K562 (cell line): ENCODE data around the gene SSBP2. TPM values are rescaled to one million over a fixed set of nuclear protein-coding genes. Genes with fewer than 3 reads are reported as not detected.
A peak's percentile ranks its signal among the peaks of the same experiment; 100 is the strongest.

Experiments used
- ATAC-seq: fragments of 200-7000 bp; cut with Tn5 transposase; 3 replicates; pipeline ENCODE4 v1.9.1; 2020; ENCODE audit warnings: moderate library complexity
- BruUV-seq: library from RNA; stranded (reverse); fragments of 400-500 nt; replicated peaks from 2 replicates; lab custom pipeline; 2021; lab: Mats Ljungman, UMichigan
- CTCF ChIA-PET: fragments of 300-600 bp; formaldehyde crosslinking; extraction: SDS; loops from one replicate; lab custom pipeline; 2021; ENCODE audit warnings: low intra/inter-chr PET ratio; lab: Yijun Ruan, JAX
- POLR2A ChIA-PET: fragments of 300-600, 350-650 bp; sonication (Branson Sonifier 250); formaldehyde crosslinking; extraction: SDS; loops from one replicate; lab custom pipeline; 2021; ENCODE audit warnings: antibody characterized with exemption, inconsistent platforms; lab: Yijun Ruan, JAX
- DNase-seq, 4 experiments: peaks; one replicate each; pipeline versions ENCODE4 v3.0.0 to v3.0.0-alpha.2; 2011 to 2018; ENCODE audit warnings: low spot score in 3 of 4, mixed read lengths in 3 of 4; ENCODE audit errors: extremely low read depth in 1 of 4
- FAIRE-seq: peaks from 2 replicates; lab custom pipeline; 2011; peaks lifted over from hg19 to GRCh38; lab: Jason Lieb, UNC
- H2AFZ ChIP-seq: 2 replicates; pipeline ENCODE4 v1.6.0; 2011; ENCODE audit warnings: low read depth, low read length, control low read depth, inconsistent platforms
- H3K27ac ChIP-seq: fragments of 200-600 bp; 3 replicates; pipeline ENCODE4 v1.8.0; 2011; ENCODE audit warnings: low read depth, mild to moderate bottlenecking, control low read depth, inconsistent platforms, low read length, moderate library complexity, mixed read lengths; ENCODE audit errors: extremely low read depth
- H3K27me3 ChIP-seq, 2 experiments: fragments of 300-600 bp in 1 of 2; 2 replicates in 1 of 2; 3 replicates in 1 of 2; pipeline versions ENCODE4 v1.6.0 to v1.8.0; 2011; ENCODE audit warnings: inconsistent platforms in 2 of 2, low read length in 2 of 2, mild to moderate bottlenecking in 1 of 2, mixed read lengths in 1 of 2, moderate library complexity in 1 of 2; ENCODE audit not compliant: control insufficient read depth in 2 of 2, insufficient read depth in 2 of 2
- H3K36me3 ChIP-seq: fragments of 300-600 bp; 3 replicates; pipeline ENCODE4 v1.8.0; 2011; ENCODE audit warnings: mild to moderate bottlenecking, low read length, inconsistent platforms; ENCODE audit not compliant: control insufficient read depth, insufficient read depth
- H3K4me1 ChIP-seq, 2 experiments: fragments of 200-600 bp in 1 of 2; replicated peaks in 1 of 2; 2 replicates in 1 of 2; 3 replicates in 1 of 2; pipeline versions ENCODE4 v1.5.1 to v1.8.0; 2011; ENCODE audit warnings: inconsistent platforms in 2 of 2, low read length in 2 of 2, mild to moderate bottlenecking in 1 of 2, mixed read lengths in 1 of 2, moderate library complexity in 1 of 2; ENCODE audit not compliant: control insufficient read depth in 2 of 2, insufficient read depth in 2 of 2
- H3K4me2 ChIP-seq: 2 replicates; pipeline ENCODE4 v1.6.1; 2011; ENCODE audit warnings: low read length, control low read depth, inconsistent platforms, mixed read lengths; ENCODE audit not compliant: insufficient read depth
- H3K4me3 ChIP-seq: fragments of 200-600 bp; sonication (generic), shearing (Covaris generic); 2 replicates; pipeline ENCODE4 v1.5.1; 2016; ENCODE audit warnings: control low read depth, inconsistent platforms
- H3K79me2 ChIP-seq: fragments of 200-600 bp; 3 replicates; pipeline ENCODE4 v1.8.0; 2011; ENCODE audit warnings: low read length, inconsistent platforms; ENCODE audit not compliant: control insufficient read depth, insufficient read depth
- H3K9ac ChIP-seq, 2 experiments: 2 replicates each; pipeline versions ENCODE4 v1.6.0 to v1.6.1; 2011; ENCODE audit warnings: low read depth in 2 of 2, low read length in 2 of 2, control low read depth in 1 of 2, inconsistent platforms in 1 of 2, mild to moderate bottlenecking in 1 of 2, mixed read lengths in 1 of 2; ENCODE audit not compliant: insufficient read depth in 1 of 2
- H3K9me1 ChIP-seq: one replicate; pipeline ENCODE4 v1.6.0; 2011; ENCODE audit warnings: inconsistent platforms, mild to moderate bottlenecking, low read length, moderate library complexity; ENCODE audit not compliant: control insufficient read depth, insufficient read depth
- H3K9me3 ChIP-seq: replicated peaks from 2 replicates; pipeline ENCODE4 v1.5.1; 2011; ENCODE audit warnings: low read depth, low read length, inconsistent platforms; ENCODE audit not compliant: control insufficient read depth, insufficient read depth
- H4K20me1 ChIP-seq: replicated peaks from 2 replicates; pipeline ENCODE4 v1.6.1; 2011; ENCODE audit warnings: low read length, inconsistent platforms, mixed read lengths; ENCODE audit not compliant: control insufficient read depth, insufficient read depth
- BACH1 ChIP-seq: fragments of 200-800 bp; sonication (Bioruptor generic); IDR thresholded peaks from 2 replicates; pipeline ENCODE4 v1.6.1; 2016; ENCODE audit warnings: missing genetic modification characterization, missing compliant biosample characterization
- CBFA2T3 ChIP-seq: fragments of 450-650 bp; IDR thresholded peaks from 2 replicates; pipeline ENCODE4 v1.6.1; 2017
- CBX5 ChIP-seq: IDR thresholded peaks from 2 replicates; pipeline ENCODE4 v1.6.1; 2014; ENCODE audit warnings: low read depth, borderline replicate concordance
- EHMT2 ChIP-seq: fragments of 450-650 bp; IDR thresholded peaks from 2 replicates; pipeline ENCODE4 v1.6.1; 2018; ENCODE audit warnings: antibody characterized with exemption
- ELF1 ChIP-seq: fragments of 200-800 bp; sonication (Bioruptor generic); IDR thresholded peaks from 2 replicates; pipeline ENCODE4 v1.6.1; 2016; ENCODE audit warnings: missing genetic modification characterization, missing compliant biosample characterization
- HBP1 ChIP-seq: fragments of 450-650 bp; formaldehyde crosslinking; IDR thresholded peaks from 2 replicates; pipeline ENCODE4 v1.4.0; 2022; ENCODE audit warnings: missing genetic modification characterization
- MEF2D ChIP-seq: conservative IDR thresholded peaks from 2 replicates; pipeline ENCODE4 v1.6.1; 2016; ENCODE audit warnings: low read depth, missing genetic modification characterization, missing compliant biosample characterization
- MIER1 ChIP-seq: fragments of 450-650 bp; IDR thresholded peaks from 2 replicates; pipeline ENCODE4 v1.6.1; 2016; ENCODE audit warnings: antibody characterized with exemption, mild to moderate bottlenecking, low read depth
- PPARD ChIP-seq: fragments of 250-450 bp; sonication (Bioruptor Pico); IDR thresholded peaks from 2 replicates; pipeline ENCODE4 v1.8.0; 2022; ENCODE audit warnings: inconsistent platforms, mild to moderate bottlenecking, moderate library complexity
- PRPF4 ChIP-seq: fragments of 200-400 bp; formaldehyde crosslinking; IDR thresholded peaks from one replicate; pipeline ENCODE4 v1.6.1; 2017; ENCODE audit warnings: low read length, low read depth, mild to moderate bottlenecking; ENCODE audit not compliant: insufficient read depth, poor library complexity, severe bottlenecking
- RBFOX2 ChIP-seq: fragments of 200-400 bp; formaldehyde crosslinking; IDR thresholded peaks from 2 replicates; pipeline ENCODE4 v1.6.1; 2017; ENCODE audit warnings: low read depth, mild to moderate bottlenecking, low read length, moderate library complexity
- SNIP1 ChIP-seq: fragments of 450-650 bp; IDR thresholded peaks from 2 replicates; pipeline ENCODE4 v1.7.1; 2017; ENCODE audit warnings: low read depth, mild to moderate bottlenecking
- TEAD4 ChIP-seq, 2 experiments: sonication (generic) in 1 of 2; formaldehyde crosslinking in 1 of 2; IDR thresholded peaks; 2 replicates each; pipeline versions ENCODE4 v1.6.1 to v1.8.0; 2012 to 2022; ENCODE audit warnings: borderline replicate concordance in 1 of 2, inconsistent platforms in 1 of 2, low read length in 1 of 2, mild to moderate bottlenecking in 1 of 2, missing genetic modification reagents in 1 of 2
- ZBTB17 ChIP-seq: fragments of 450-650 bp; formaldehyde crosslinking; IDR thresholded peaks from 2 replicates; pipeline ENCODE4 v1.4.0; 2020; ENCODE audit warnings: mild to moderate bottlenecking
- ZBTB33 ChIP-seq: sonication (generic); formaldehyde crosslinking; IDR thresholded peaks from 2 replicates; pipeline ENCODE4 v1.8.1; 2023; ENCODE audit warnings: mild to moderate bottlenecking, missing genetic modification reagents
- ZNF174 ChIP-seq: fragments of 250-450 bp; sonication (Bioruptor Pico); IDR thresholded peaks from 2 replicates; pipeline ENCODE4 v1.4.0; 2020; ENCODE audit warnings: mild to moderate bottlenecking
- ZNF583 ChIP-seq: fragments of 250-450 bp; sonication (Bioruptor Pico); IDR thresholded peaks from 2 replicates; pipeline ENCODE4 v1.4.0; 2020
- WGBS: fragments of 100-300 bp; shearing (Covaris generic); methylation state at CpG from one replicate; pipeline ENCODE4 v1.1.6; 2016; ENCODE audit warnings: low coverage, mixed read lengths; ENCODE audit not compliant: insufficient coverage; ENCODE audit errors: missing lambda C conversion rate; 5-methylcytosine and 5-hydroxymethylcytosine counted together
- in situ Hi-C: fragments of 300-500 bp; cut with MboI; formaldehyde crosslinking; loops from 4 replicates; pipeline ENCODE4 v1.15.0; 2018; ENCODE audit warnings: inconsistent platforms, mixed read lengths
- intact Hi-C: fragments of 100-400 bp; cut with micrococcal nuclease; formaldehyde crosslinking; loops from 2 replicates; pipeline ENCODE4 v1.14.2; 2022
- polyA plus RNA-seq, 8 experiments: library from polyadenylated mRNA; depleted of rRNA in 4 of 8; stranded (reverse) in 5 of 8; unstranded in 3 of 8; fragments of >200 nt; fragmentation: Nextera tagmentation in 2 of 8; fragmentation: Illumina TruSeq in 1 of 8; extraction: Ambion mirVana in 2 of 8; extraction: Trizol in 1 of 8; gene quantifications; 2 replicates each; pipeline versions ENCODE4 v1.2.1 to v1.2.3, GENCODE V29; 2011 to 2014; ENCODE audit warnings: inconsistent platforms in 1 of 8, missing spikeins in 1 of 8
- total RNA-seq, 7 experiments: library from RNA; depleted of rRNA in 6 of 7; stranded (reverse); fragments of >200 nt in 6 of 7; fragmentation: Illumina TruSeq in 2 of 7; extraction: Trizol in 2 of 7; gene quantifications; 2 replicates each; pipeline versions ENCODE4 v1.2.1 to v1.2.3, GENCODE V29; 2011 to 2021; ENCODE audit warnings: low replicate concordance in 1 of 7

The SSBP2 gene
- total and polyA plus RNA-seq, 9 of the 15 experiments (the other 6 are each of a cell fraction or from before 2014, with no cell fraction given), result 22.3 to 133 (median 42.1) TPM

- ChIA-PET POLR2A (no interaction called here), CTCF (no interaction called here)
- FAIRE-seq (no peak), ATAC-seq (no peak), DNase-seq (no peak)
- no peak overlapping the region for H3K4me3 ChIP-seq
- no peak overlapping the region for H3K4me2 ChIP-seq
- no peak overlapping the region for H3K9ac ChIP-seq
- WGBS, result 0% methylated on average over 1 of the region's 1 CpG
- no peak for TF ChIP-seq PRPF4
- no peak for TF ChIP-seq EHMT2
- TF ChIP-seq CBFA2T3, result 0 out of 2 replicates have a peak, but pooled peaks have one; percentile 3
- TF ChIP-seq CBX5, result no peak
- TF ChIP-seq ELF1 (tag), result peak; percentile 56
- no peak for TF ChIP-seq MEF2D
- TF ChIP-seq ZNF174 (CRISPR knock-in tag), result no peak
- no peaks in the 10 kb centered on the region for H3K27me3 ChIP-seq
- in situ Hi-C loops, result no loop called here
- intact Hi-C loops, result no loop called here
- H3K9me3 ChIP-seq, result no peaks in the 10 kb centered on the region
- BruUV-seq, result no TSS peak
- H4K20me1 ChIP-seq, result no peaks in the 10 kb centered on the region
- no peaks in the 10 kb centered on the region for H3K36me3 ChIP-seq
- no peaks in the 10 kb centered on the region for H3K79me2 ChIP-seq
- no peak overlapping the region for H3K27ac ChIP-seq
- no peaks in the 10 kb centered on the region for H3K9me1 ChIP-seq
- no peak overlapping the region for H2AFZ ChIP-seq
- no peaks in the 10 kb centered on the region for H3K4me1 ChIP-seq
These were observed 192.7 kb downstream of the SSBP2 start for GRCh38 chr5:81558188-81558587.

GRCh38 chr5:81556809-81557208, 194.1 kb downstream of the SSBP2 start:
- Histone ChIP-seq H3K27me3 (no peaks in the 10 kb centered on the region), H3K27ac (no peak overlapping the region), H3K9me1 (no peaks in the 10 kb centered on the region), H3K9ac (no peak overlapping the region), H4K20me1 (no peaks in the 10 kb centered on the region), H3K9me3 (no peaks in the 10 kb centered on the region), H3K79me2 (no peaks in the 10 kb centered on the region), H3K36me3 (no peaks in the 10 kb centered on the region), H2AFZ (no peak overlapping the region), H3K4me2 (no peak overlapping the region), H3K4me1 (no peaks in the 10 kb centered on the region), H3K4me3 (no peak overlapping the region)
- ATAC-seq (no peak), FAIRE-seq (no peak), DNase-seq (no peak)
- CTCF ChIA-PET, result no interaction called here
- intact Hi-C loops (no loop called here), in situ Hi-C loops (no loop called here)
- POLR2A ChIA-PET, result no interaction called here
- BruUV-seq, result no TSS peak
- TF ChIP-seq SNIP1, result no peak
- no peak for TF ChIP-seq ZBTB17
- TF ChIP-seq PPARD (CRISPR knock-in tag), result no peak
- TF ChIP-seq TEAD4 (IDR thresholded peaks at IDR 0.05; ENCODE audit: low read length), result no peak
- TF ChIP-seq TEAD4 (CRISPR knock-in tag; IDR thresholded peaks at IDR 0.05; ENCODE audit: borderline replicate concordance), result no peak
- TF ChIP-seq BACH1, result no peak
- TF ChIP-seq CBFA2T3, result no peak
- TF ChIP-seq ZBTB33, result no peak
- no peak for TF ChIP-seq HBP1 (CRISPR knock-in tag)
- TF ChIP-seq RBFOX2, result no peak
- no peak for TF ChIP-seq ZNF583 (CRISPR knock-in tag)
- no peak for TF ChIP-seq MIER1
